Sigmoid colon (tissue), 7 donors: ENCODE data around the gene SNX1. TPM values are rescaled to one million over a fixed set of nuclear protein-coding genes. Genes with fewer than 3 reads are reported as not detected.

Experiments
- DNase-seq: peaks from one replicate; pipeline ENCODE4 v3.0.0-alpha.2; 2019
- H3K27ac ChIP-seq, 4 donors: fragments of 200-600 bp; sonication (generic); one replicate each; pipeline ENCODE4 v1.5.1; 2016 to 2019; ENCODE audit warnings: mild to moderate bottlenecking in 1 of 4
- H3K27me3 ChIP-seq, 3 donors: fragments of 200-600 bp; sonication (generic); one replicate each; pipeline ENCODE4 v1.5.1; 2019; ENCODE audit warnings: mild to moderate bottlenecking in 1 of 3
- H3K36me3 ChIP-seq, 4 donors: fragments of 200-600 bp; sonication (generic); one replicate each; pipeline ENCODE4 v1.5.1; 2016 to 2019
- H3K4me1 ChIP-seq, 4 donors: fragments of 200-600 bp; sonication (generic); one replicate each; pipeline ENCODE4 v1.5.1; 2017 to 2019
- H3K4me3 ChIP-seq, 4 donors: fragments of 200-600 bp; sonication (generic); one replicate each; pipeline ENCODE4 v1.5.1; 2017 to 2019; ENCODE audit warnings: mild to moderate bottlenecking in 2 of 4, moderate library complexity in 1 of 4
- H3K9me3 ChIP-seq, 4 donors: fragments of 200-600 bp in 3 of 4; sonication (generic) in 3 of 4; one replicate each; pipeline versions ENCODE4 v1.5.1 to v1.6.1; 2013 to 2019
- CTCF ChIP-seq, 4 experiments: fragments of 450-650 bp in 3 of 4; fragments of 200-600 bp in 1 of 4; IDR thresholded peaks; one replicate each; pipeline ENCODE4 v1.5.1; 2016 to 2019; ENCODE audit warnings: antibody characterized with exemption in 4 of 4, mild to moderate bottlenecking in 3 of 4, moderate library complexity in 2 of 4
- EP300 ChIP-seq, 4 donors: sonication (generic); formaldehyde crosslinking; IDR thresholded peaks; one replicate each; pipeline ENCODE4 v1.6.1; 2017; ENCODE audit warnings: antibody characterized with exemption in 4 of 4
- POLR2A ChIP-seq, 2 donors: fragments of 450-650 bp; IDR thresholded peaks; one replicate each; pipeline ENCODE4 v1.6.1; 2016; ENCODE audit warnings: antibody characterized with exemption in 2 of 2, mild to moderate bottlenecking in 2 of 2, moderate library complexity in 2 of 2
- POLR2AphosphoS5 ChIP-seq, 4 donors: sonication (generic); formaldehyde crosslinking; IDR thresholded peaks; one replicate each; pipeline ENCODE4 v1.6.1; 2017; ENCODE audit warnings: antibody characterized with exemption in 4 of 4
- WGBS, 2 donors: extraction: QIAGEN DNeasy Blood & Tissue Kit; methylation state at CpG; one replicate each; pipeline ENCODE4 v1.1.7; 2013; 5-methylcytosine and 5-hydroxymethylcytosine counted together
- intact Hi-C: fragments of 100-400 bp; cut with DNase I; formaldehyde crosslinking; loops from one replicate; pipeline ENCODE4 v1.15.1; 2023
- polyA plus RNA-seq, 3 donors: library from polyadenylated mRNA; stranded (reverse); fragments of 200-250 nt; gene quantifications; one replicate each; pipeline ENCODE4 v1.2.3, GENCODE V29; 2013
- total RNA-seq, 4 donors: library from RNA; depleted of rRNA; stranded (reverse); fragments of >200 nt; gene quantifications; one replicate each; pipeline ENCODE4 v1.1.0, GENCODE V29; 2016
- donor health status: healthy with polysubstance abuse.
- donor health status: Bipolar disorder and iron deficiency.
- donor health status: healthy.

The SNX1 gene
- total and polyA plus RNA-seq, 7 donors, result 70.3 to 88.1 (median 75.1) TPM

GRCh38 chr15:64153480-64154367 is 57.9 kb downstream of the SNX1 start:
- peaks cover 0 to 39% (median 32%) of the 10 kb centered on the region in 4 donors for H3K4me1 ChIP-seq
- H3K4me3 ChIP-seq, result no peak overlapping the region
- DNase-seq, result peak; percentile 93
- no peaks in the 10 kb centered on the region for H3K9me3 ChIP-seq
- H3K27me3 ChIP-seq, result peaks cover 24 to 33% (median 27%) of the 10 kb centered on the region in 3 donors
- intact Hi-C loops, result no loop called here
- peak overlapping the region; percentile 14 to 49 (median 32) for H3K27ac ChIP-seq
- H3K36me3 ChIP-seq, result peaks cover 13 to 39% (median 36%) of the 10 kb centered on the region in 4 donors
- TF ChIP-seq POLR2AphosphoS5 (IDR thresholded peaks at IDR 0.05) (peak in 2 of 4 donors; percentile 42 to 56), EP300 (IDR thresholded peaks at IDR 0.05) (no peak), CTCF (IDR thresholded peaks at IDR 0.05) (peak; percentile 80 to 99 (median 92))
- 24 to 26% methylated on average over 12 of the region's 12 CpGs for WGBS, 2 donors

GRCh38 chr15:64155802-64156651 is 60.2 kb downstream of the SNX1 start:
- Histone ChIP-seq H3K36me3 (peaks cover 29 to 62% (median 59%) of the 10 kb centered on the region in 4 donors), H3K4me1 (peaks cover 0 to 59% (median 49%) of the 10 kb centered on the region in 4 donors), H3K4me3 (no peak overlapping the region), H3K27ac (no peak overlapping the region), H3K27me3 (peaks cover 22 to 24% (median 23%) of the 10 kb centered on the region in 3 donors), H3K9me3 (no peaks in the 10 kb centered on the region)
- intact Hi-C loops, result no loop called here
- TF ChIP-seq POLR2A (IDR thresholded peaks at IDR 0.05) (no peak), CTCF (IDR thresholded peaks at IDR 0.05) (no peak), POLR2AphosphoS5 (IDR thresholded peaks at IDR 0.05) (no peak), EP300 (IDR thresholded peaks at IDR 0.05) (no peak)
- 92 to 93% methylated on average over 15 of the region's 15 CpGs for WGBS, 2 donors
- DNase-seq, result no peak

GRCh38 chr15:64156652-64157331 is 61.0 kb downstream of the SNX1 start:
- WGBS, 2 donors, result 92 to 94% methylated on average over 16 of the region's 16 CpGs
- intact Hi-C loops, result no loop called here
- peaks cover 15 to 17% (median 16%) of the 10 kb centered on the region in 3 donors for H3K27me3 ChIP-seq
- no peak overlapping the region for H3K27ac ChIP-seq
- H3K4me1 ChIP-seq, result peaks cover 0 to 59% (median 49%) of the 10 kb centered on the region in 4 donors
- no peaks in the 10 kb centered on the region for H3K9me3 ChIP-seq
- DNase-seq, result no peak
- TF ChIP-seq POLR2A (IDR thresholded peaks at IDR 0.05), result no peak
- no peak for TF ChIP-seq POLR2AphosphoS5 (IDR thresholded peaks at IDR 0.05)
- no peak for TF ChIP-seq EP300 (IDR thresholded peaks at IDR 0.05)
- TF ChIP-seq CTCF (IDR thresholded peaks at IDR 0.05), result no peak
- H3K36me3 ChIP-seq, result peaks cover 29 to 69% (median 63%) of the 10 kb centered on the region in 4 donors
- H3K4me3 ChIP-seq, result no peak overlapping the region

GRCh38 chr15:64157599-64158125 is 61.9 kb downstream of the SNX1 start:
- intact Hi-C loops, result no loop called here
- no peak for DNase-seq
- Histone ChIP-seq H3K36me3 (peaks cover 29 to 69% (median 63%) of the 10 kb centered on the region in 4 donors), H3K27me3 (peaks cover 6 to 8% (median 7%) of the 10 kb centered on the region in 3 donors), H3K4me1 (peaks cover 0 to 56% (median 47%) of the 10 kb centered on the region in 4 donors), H3K9me3 (no peaks in the 10 kb centered on the region), H3K27ac (no peak overlapping the region), H3K4me3 (no peak overlapping the region)
- no peak for TF ChIP-seq CTCF (IDR thresholded peaks at IDR 0.05)
- 92 to 95% methylated on average over 1 of the region's 1 CpG for WGBS, 2 donors
